ENCODE results near the gene SMIM24. TPM values are rescaled to one million over a fixed set of nuclear protein-coding genes. Genes with fewer than 3 reads are reported as not detected.

Gene SMIM24
- total RNA-seq (2022; extraction: Qiagen RNA extraction): 0.32 to 1.3 TPM (median 1.1 TPM) in 5 replicates

GRCh38 chr19:3480383-3481091, at the start of gene SMIM24:
TSS of gene SMIM24 (minus strand) at chr19:3480525. CDS start at chr19:3480463, 62 bp downstream.

GRCh38 chr19:3505598-3506383, 25.5 kb upstream of the SMIM24 start, which contains the start of gene FZR1:
TSS of gene FZR1 (plus strand) at chr19:3506311. CDS start at chr19:3522990, 16,679 bp downstream.

GRCh38 chr19:3500429-3501101, 20.2 kb upstream of the SMIM24 start, which contains the start of gene DOHH:
TSS of gene DOHH (minus strand) at chr19:3500674. CDS start at chr19:3496814, 3,860 bp downstream.

GRCh38 chr19:3483226-3483628, 2.9 kb upstream of the SMIM24 start, which contains the start of gene SMIM44:
TSS of gene SMIM44 (minus strand) at chr19:3483441. CDS start at chr19:3483403, 38 bp downstream.

Other genes with a start within 250 kb of the SMIM24 start
- gene NFIC, start 113.9 kb downstream of the SMIM24 start, total RNA-seq (2022; extraction: Qiagen RNA extraction): 30.3 to 71.0 TPM (median 68.9 TPM) in 5 replicates
- gene SMIM44, start 2.9 kb upstream of the SMIM24 start, total RNA-seq (2022; extraction: Qiagen RNA extraction): not detected in 5 replicates
- 12.1 to 17.6 TPM (median 15.8 TPM) in 5 replicates for gene DOHH, start 20.1 kb upstream of the SMIM24 start, total RNA-seq (2022; extraction: Qiagen RNA extraction)
- gene FZR1, start 25.8 kb upstream of the SMIM24 start, total RNA-seq (2022; extraction: Qiagen RNA extraction): 21.5 to 37.2 TPM (median 34.3 TPM) in 5 replicates
- not detected in 5 replicates for gene TEKTIP1, start 58.6 kb upstream of the SMIM24 start, total RNA-seq (2022; extraction: Qiagen RNA extraction)
- 102 to 148 TPM (median 139 TPM) in 5 replicates for gene MFSD12, start 77.1 kb upstream of the SMIM24 start, total RNA-seq (2022; extraction: Qiagen RNA extraction)
- 35.1 to 62.3 TPM (median 55.6 TPM) in 5 replicates for gene HMG20B, start 92.4 kb upstream of the SMIM24 start, total RNA-seq (2022; extraction: Qiagen RNA extraction)
- 0.25 to 0.41 TPM (median 0.27 TPM) in 5 replicates for gene GIPC3, start 105.0 kb upstream of the SMIM24 start, total RNA-seq (2022; extraction: Qiagen RNA extraction)
- 1.1 to 1.9 TPM (median 1.2 TPM) in 5 replicates for gene TBXA2R, start 126.3 kb upstream of the SMIM24 start, total RNA-seq (2022; extraction: Qiagen RNA extraction)
- gene CACTIN, start 146.3 kb upstream of the SMIM24 start, total RNA-seq (2022; extraction: Qiagen RNA extraction): 11.5 to 20.5 TPM (median 18.6 TPM) in 5 replicates
- gene PIP5K1C, start 219.9 kb upstream of the SMIM24 start, total RNA-seq (2022; extraction: Qiagen RNA extraction): 12.7 to 15.9 TPM (median 14.9 TPM) in 5 replicates
- gene TJP3, start 227.9 kb upstream of the SMIM24 start, total RNA-seq (2022; extraction: Qiagen RNA extraction): 0.18 to 0.61 TPM (median 0.51 TPM) in 5 replicates